SK-N-SH treated with all-trans-retinoic acid at 6 μM for 48 hours (cell line): ENCODE measurements around the gene GBF1.

Experiments
- PPARA ChIP-seq: fragments of 250-450 bp; sonication (Bioruptor Pico); IDR thresholded peaks from 2 replicates; pipeline ENCODE4 v1.5.0; 2020; ENCODE audit warnings: mild to moderate bottlenecking, borderline replicate concordance
- TCF4 ChIP-seq: fragments of 250-450 bp; sonication (Bioruptor Pico); IDR thresholded peaks from 2 replicates; pipeline ENCODE4 v1.8.0; 2021; ENCODE audit warnings: mild to moderate bottlenecking, moderate library complexity, borderline replicate concordance
- ZFP30 ChIP-seq: fragments of 450-650 bp; formaldehyde crosslinking; IDR thresholded peaks from 2 replicates; pipeline ENCODE4 v1.5.0; 2022; ENCODE audit warnings: mild to moderate bottlenecking, moderate library complexity
- ZNF8 ChIP-seq: fragments of 450-650 bp; formaldehyde crosslinking; IDR thresholded peaks from 2 replicates; pipeline ENCODE4 v1.5.0; 2020; ENCODE audit warnings: mild to moderate bottlenecking, moderate library complexity
- TF ChIP-seq, protein P1 (sequence below): fragments of 250-450 bp; sonication (Bioruptor Pico); IDR thresholded peaks from 2 replicates; pipeline ENCODE4 v1.8.0; 2020; ENCODE audit warnings: mild to moderate bottlenecking, moderate library complexity, borderline replicate concordance

- TF ChIP-seq, protein P1, sequence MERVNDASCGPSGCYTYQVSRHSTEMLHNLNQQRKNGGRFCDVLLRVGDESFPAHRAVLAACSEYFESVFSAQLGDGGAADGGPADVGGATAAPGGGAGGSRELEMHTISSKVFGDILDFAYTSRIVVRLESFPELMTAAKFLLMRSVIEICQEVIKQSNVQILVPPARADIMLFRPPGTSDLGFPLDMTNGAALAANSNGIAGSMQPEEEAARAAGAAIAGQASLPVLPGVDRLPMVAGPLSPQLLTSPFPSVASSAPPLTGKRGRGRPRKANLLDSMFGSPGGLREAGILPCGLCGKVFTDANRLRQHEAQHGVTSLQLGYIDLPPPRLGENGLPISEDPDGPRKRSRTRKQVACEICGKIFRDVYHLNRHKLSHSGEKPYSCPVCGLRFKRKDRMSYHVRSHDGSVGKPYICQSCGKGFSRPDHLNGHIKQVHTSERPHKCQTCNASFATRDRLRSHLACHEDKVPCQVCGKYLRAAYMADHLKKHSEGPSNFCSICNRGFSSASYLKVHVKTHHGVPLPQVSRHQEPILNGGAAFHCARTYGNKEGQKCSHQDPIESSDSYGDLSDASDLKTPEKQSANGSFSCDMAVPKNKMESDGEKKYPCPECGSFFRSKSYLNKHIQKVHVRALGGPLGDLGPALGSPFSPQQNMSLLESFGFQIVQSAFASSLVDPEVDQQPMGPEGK (CRISPR knock-in tag) = no peak
- no peak for TF ChIP-seq ZNF8 (CRISPR knock-in tag)
- no peak for TF ChIP-seq ZFP30 (CRISPR knock-in tag)
- no peak for TF ChIP-seq PPARA (CRISPR knock-in tag)
- TF ChIP-seq TCF4 = no peak
These were observed 186.3 kb downstream of the GBF1 start for GRCh38 chr10:102431452-102432124.
